HG03342 (cell line): ENCODE results near the gene RPLP1.

Experiments used
- ATAC-seq: cut with Tn5 transposase; IDR thresholded peaks from one replicate; pipeline ENCODE4 v1.9.1; 2021; ENCODE audit warnings: mild to moderate bottlenecking, moderate library complexity; ENCODE audit not compliant: unreplicated experiment

The RPLP1 gene

GRCh38 chr15:69496001-69496400 lies 43.4 kb downstream of the RPLP1 start:
- ATAC-seq, result no peak

GRCh38 chr15:69497076-69497475 lies 44.5 kb downstream of the RPLP1 start:
- ATAC-seq, result no peak

- ATAC-seq, result no peak
These were observed 45.0 kb downstream of the RPLP1 start for GRCh38 chr15:69497667-69498066.

DNA sequence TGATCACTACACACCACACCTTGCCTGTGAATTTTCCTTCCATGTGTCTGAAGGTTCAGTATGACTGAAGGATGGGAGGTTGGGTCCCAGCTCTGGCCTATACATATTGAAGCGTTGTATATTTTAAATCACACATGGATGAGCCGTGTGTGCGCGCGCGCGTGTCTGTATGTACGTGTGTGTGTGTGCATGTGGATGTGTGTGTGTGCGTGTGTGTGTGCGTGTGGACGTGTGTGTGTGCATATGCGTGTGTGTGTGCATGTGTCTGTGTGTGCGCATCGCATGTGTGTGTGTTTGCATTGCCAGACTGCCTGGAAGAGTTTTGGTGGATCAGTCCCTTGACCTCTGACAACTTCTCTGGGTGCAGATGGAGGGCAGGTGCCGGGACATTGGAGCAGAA lies 45.7 kb downstream of the RPLP1 start:
- no peak for ATAC-seq

DNA sequence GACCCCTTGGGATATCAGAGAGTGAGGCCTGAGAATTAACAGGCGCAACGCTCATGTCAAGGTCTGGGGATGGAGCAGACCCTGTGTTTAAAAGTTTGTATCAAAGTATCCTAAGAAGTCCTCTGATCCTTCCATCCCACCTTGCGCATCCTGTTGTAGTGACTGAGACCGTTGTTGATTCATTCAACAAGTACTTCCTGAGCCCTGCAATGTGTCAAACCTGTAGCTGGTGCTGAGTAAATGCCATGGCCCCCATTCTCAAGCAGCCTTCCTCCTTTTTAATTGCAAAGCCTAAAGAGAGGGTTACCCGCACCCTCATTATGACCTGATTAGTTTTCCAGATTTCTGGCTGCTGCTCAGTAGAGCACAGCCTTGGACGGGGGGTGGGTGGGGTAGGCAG lies 46.4 kb downstream of the RPLP1 start:
- no peak for ATAC-seq

GRCh38 chr15:69499521-69500211 lies 47.0 kb downstream of the RPLP1 start:
- no peak for ATAC-seq

DNA sequence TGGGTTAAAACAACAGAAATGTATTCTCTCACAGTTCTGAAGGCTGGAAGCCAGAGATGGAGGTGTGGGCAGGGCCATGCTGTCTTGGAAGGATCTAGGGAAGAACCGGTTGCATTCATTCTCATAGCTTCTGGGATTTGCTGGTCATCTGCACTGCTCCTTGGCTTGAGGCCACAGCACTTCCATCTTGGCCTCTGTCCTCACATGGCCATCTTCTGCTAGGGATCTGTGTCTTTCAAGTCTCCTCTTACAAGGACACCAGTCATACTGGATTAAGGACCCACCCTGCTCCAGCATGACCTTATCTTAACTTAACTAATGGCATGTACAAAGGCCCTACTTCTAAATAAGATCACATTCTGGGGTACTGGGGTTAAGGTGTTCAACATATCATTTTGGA lies 47.7 kb downstream of the RPLP1 start:
- no peak for ATAC-seq

GRCh38 chr15:69501456-69501855 lies 48.8 kb downstream of the RPLP1 start:
- no peak for ATAC-seq

DNA sequence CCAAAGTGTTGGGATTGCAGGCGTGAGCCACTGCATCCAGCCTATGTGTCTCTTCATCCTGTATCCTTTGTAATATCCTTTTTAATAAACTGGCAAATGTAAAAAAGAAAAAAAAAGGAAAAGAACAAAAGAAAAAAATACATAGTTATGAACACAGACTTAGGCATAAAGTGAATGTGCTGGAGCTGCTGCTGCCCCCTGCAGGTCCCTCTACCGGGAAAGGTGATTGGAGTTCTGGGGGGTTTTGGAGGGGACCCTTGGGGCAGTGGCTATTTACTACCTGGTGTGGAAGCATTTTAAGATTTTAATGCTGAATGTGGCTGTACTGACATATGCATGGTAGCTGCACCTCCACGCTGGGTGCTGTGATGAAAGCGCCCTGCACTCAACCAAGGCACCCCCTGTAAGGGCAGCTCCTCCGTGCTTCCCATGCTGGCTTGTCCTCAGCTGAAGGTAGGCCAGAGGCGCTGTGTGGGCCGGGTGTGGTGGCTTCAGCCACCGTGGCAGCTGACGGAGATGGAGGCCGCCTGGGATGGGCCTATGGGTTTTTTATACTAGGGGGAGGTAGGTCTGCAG lies 49.9 kb downstream of the RPLP1 start:
- ATAC-seq, result no peak

- no peak for ATAC-seq
These were observed 51.9 kb downstream of the RPLP1 start for GRCh38 chr15:69504352-69505040.
